HT1080 (cell line): ENCODE data around the gene N4BP2L2. TPM values are rescaled to one million over a fixed set of nuclear protein-coding genes. Genes with fewer than 3 reads are reported as not detected.
A peak's percentile ranks its signal among the peaks of the same experiment; 100 is the strongest.

Experiments used
- DNase-seq: peaks from one replicate; pipeline ENCODE4 v3.0.0-alpha.2; 2015; ENCODE audit warnings: low read depth
- total RNA-seq: library from RNA; depleted of rRNA; stranded (reverse); fragments of >200 nt; shearing (Covaris generic); gene quantifications from 2 replicates; pipeline ENCODE4 v1.2.3, GENCODE V29; 2014

The N4BP2L2 gene
- total RNA-seq, 1 experiment from 2014 or later = 41.7 TPM

DNA sequence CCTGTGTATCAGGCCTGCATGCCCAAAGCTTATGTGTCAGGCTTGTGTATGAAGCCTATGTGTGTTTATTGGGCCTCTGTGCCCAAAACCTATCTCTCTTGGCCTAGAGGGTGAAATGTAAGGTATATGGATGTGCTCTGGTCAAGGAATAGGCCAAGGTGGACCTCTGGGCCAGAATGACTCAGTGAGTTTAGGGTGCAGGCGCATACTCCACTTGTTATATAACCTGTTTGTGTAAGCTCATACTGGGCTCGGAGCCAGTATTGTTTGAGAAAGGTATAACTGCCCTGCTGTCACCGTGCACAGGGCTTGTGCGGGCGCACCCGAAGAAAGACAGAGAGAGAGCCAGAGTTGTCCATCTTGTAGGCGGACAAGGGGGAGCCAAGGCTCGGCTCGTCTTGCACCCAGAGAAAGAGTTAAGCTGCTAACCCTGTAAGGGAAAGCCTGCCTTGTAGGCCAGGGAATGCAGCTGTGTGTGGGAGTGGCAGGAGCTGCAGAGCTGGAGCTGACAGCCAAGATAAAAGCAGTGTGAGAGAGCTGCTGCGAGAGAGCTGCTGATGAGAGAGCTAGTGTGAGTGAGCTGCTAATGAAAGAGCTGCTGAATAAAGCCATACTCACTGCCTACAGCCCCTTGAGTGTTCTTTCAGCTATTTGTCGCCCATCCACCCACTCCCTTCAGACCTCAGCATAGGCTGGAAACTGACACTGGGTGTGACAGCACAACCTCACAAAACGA, 67.2 kb downstream of the N4BP2L2 start:
- DNase-seq = no peak

DNA sequence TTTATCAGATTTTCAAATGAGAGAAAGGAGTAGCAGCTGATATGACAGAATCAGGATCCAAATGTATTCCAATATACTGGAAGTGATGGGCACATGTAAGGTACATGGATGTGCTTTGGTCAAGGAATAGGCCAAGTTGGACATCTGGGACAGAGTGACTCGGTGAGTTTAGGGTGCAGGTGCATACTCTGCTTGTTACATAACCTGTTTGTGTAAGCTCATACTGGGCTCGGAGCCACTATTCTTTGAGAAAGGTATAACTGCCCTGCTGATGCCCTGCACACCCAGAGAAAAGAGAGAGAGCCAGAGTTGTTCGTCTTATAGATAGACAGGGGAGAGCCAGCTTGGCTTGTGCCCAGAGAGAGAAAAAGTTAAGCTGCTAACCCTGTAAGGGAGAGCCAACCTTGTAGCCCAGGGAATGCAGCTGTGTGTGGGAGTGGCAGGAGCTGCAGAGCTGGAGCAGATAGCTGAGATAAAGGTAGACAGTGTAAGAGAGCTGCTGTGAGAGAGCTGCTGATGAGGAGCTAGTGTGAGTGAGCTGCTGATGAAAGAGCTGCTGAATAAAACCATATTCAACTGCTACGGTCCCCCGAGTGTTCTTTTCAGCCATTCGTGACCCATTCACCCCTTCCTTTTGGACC, 70.0 kb downstream of the N4BP2L2 start:
- no peak for DNase-seq

DNA sequence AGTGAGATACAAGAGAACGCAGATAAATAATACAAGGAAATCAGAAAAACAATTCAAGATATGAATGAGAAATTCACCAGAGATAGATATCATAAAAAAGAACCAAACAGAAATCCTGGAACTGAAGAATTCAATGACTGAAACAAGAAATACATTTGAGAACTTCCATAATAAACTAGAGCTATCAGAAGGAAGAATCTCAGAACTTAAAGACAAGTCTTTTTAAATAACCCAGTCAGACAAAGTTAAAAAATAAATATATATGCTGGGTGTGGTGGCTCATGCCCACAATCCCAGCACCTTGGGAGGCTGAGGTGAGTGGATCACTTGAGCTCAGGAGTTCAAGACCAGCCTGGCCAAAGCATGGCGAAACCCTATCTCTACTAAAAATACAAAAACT, 82.0 kb downstream of the N4BP2L2 start:
- no peak for DNase-seq

DNA sequence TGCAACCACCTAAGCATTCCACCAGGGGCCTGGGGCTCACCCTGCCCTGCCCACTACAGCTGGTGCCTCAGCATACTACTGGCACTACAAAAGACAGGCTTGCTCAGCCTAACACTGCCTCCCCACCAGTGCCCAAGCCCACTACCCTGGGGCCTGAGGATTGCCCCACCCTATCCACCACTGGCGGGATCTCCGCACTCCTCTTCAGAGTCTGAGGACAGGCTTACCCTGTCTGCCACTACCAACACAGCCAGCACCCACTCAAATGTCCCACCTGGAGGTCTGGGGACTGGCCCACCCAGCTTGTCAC, 83.0 kb downstream of the N4BP2L2 start:
- no peak for DNase-seq

DNA sequence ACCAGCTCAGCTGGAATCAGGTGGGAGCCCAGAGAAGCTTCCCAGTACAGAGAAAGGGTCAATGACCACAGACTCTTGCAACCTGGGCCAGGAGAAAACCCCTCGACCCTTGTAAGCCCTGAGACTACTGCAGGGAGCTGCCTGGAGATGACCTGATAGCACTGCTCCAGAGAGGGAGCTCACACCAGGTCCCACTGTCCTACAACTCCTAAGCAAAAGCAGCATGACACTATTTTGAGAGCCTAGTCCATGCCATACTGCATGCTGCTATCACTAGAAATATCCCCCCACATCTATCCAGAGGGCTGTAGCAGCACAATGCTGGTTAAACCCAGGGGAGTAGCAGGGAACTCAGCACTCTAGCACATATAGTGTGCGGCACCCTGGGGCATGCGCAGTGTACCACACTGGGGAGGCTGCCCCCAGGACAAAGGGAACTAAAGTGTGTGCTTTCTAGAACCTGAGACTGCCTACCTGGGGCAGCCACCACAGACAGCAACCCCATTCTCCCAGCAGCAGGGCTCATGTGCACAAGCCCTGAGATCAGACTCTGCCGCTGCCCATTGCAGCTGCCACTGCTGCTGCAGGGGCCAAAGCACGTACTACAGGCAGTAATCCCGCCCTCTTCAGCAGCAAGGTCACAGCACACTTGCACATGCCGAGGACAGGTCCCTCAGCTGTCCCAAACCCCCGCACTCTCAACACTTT, 83.6 kb downstream of the N4BP2L2 start:
- DNase-seq = no peak

DNA sequence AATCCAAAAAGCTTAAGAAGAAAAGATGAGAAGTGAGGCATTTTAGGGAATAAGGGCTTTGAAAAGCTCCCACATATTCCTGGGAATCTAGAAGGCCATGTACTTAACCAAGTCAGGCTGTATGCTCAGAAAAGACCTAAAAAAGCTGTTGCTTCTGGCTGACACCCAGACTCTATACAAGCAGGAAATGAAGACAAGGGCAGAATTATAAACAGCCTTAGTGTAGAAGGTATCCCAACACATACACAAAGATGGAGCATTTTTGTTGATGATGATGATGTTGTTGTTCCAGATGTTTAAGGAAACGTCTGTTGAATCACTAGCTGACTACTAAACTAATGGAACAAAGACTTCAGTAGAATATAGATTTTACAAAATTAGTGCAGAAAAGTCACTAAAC, 84.6 kb downstream of the N4BP2L2 start:
- DNase-seq = no peak

DNA sequence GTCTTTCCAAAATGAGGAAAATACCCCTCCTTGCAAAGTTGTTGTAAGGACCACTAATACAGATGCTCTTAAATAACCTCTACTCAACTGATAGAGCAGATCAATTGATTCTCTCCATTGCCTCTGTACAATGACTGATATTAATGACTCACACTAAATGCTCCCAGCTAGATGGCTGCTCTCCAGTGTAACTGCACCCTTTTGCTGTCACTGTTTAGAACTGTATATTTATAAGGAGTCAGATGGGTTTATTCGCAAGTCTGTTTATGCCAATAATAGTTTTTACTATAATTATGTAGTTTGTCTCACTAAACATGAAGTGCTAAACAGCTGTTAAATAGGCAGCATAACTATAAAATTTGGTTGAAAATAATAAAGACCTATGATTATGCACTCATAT, 89.6 kb downstream of the N4BP2L2 start:
- DNase-seq = no peak

DNA sequence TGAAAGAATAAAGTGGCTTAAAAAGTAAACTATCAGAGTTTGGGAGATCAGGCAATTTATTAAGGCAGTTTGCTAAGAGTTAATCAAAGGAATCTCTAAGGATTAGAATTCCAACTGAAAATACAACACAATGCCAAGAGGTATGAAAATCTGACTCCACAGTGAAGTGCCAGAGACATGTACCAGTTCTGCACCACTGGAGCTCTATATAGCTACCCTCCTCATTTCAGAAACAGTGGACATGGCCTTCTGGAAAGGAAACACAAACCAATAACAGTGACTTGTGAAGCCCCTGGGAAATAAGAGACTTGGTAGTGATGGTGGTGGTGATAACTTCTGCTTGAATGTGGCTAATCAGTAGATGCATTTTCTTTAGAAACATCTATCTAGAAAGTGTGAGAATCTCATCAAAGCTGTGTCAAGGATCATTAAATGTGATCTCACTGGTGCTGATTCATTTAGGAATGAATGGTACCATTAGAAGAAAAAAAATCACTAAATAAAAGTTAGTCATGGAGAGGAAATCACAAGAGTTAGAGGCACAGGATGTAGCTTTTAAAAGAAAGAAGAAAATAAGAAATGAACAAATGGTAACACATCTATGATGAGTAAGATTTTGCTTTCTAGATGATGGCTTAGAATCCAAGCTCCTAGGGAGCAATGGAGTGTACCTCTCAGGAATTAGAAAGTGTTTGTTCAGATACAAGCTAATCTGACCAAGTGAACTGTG, 90.5 kb downstream of the N4BP2L2 start:
- peak; percentile 49 for DNase-seq

DNA sequence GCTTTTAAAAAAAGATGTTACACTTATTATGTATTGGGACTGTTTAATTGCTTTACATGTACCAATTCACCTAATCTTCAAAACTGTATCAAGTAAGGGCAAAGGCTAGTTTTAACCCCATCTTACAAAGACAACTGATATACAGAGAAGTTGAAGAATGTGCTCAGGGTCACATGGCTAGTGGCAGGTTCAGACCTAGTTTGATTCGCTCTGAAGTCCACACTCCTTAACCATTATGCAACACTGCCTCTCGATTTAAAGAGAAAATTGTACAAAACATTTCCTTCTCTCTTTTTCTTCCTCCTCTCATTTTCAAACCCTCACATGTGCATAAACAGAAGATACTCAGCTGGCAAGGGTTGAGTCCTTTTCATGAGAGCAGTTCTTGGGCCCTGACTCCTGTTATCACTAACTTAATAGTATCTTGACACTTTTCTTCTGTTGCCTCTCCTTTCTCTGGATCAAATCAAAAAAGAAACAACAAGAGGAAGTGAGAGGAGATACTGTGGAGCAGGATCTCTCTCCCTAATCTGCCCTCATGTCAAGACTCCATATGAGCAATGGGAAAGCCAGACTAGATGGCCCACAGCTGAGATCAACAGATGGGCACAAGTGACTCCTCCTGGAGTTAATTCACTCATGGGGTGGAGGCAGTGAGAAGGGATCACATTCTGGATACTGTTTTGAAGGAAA, 91.7 kb downstream of the N4BP2L2 start:
- no peak for DNase-seq

DNA sequence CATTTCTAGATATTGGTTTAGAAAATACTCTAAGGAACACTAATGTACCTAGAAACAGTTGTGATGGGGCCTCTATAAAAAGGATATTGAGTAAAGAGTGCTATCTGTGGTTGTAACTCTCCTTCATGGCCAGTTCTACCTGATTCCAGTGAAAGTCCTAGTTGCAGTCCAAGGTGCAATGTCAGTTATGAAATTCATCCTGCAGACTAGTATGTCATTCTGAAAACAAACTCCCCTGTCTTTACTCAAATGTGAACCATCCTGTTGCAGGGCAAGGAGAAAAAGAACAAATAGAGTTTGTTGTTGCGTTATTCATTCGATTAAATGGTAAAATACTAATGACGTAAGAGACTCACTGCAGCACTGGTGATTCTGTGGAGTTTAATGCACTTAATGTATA, 92.4 kb downstream of the N4BP2L2 start:
- no peak for DNase-seq

DNA sequence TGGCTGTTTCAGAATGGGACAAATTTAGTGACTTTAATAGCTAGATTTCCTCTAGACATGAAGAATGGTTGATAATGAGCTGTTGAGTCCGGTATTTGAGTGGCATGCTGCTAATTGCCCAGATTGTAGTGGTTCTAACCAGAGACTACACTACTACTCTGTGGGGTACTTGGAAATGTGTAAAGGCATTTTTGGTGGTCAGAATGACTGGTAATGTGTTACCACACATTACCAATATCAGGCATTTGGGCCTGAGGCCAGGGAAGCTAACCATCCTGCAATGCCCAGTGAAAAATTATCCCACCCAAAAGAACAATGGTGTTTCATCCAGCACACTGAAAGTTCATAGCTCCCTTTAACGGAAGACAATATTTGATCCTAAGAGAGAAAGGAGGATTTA, 93.1 kb downstream of the N4BP2L2 start:
- no peak for DNase-seq

DNA sequence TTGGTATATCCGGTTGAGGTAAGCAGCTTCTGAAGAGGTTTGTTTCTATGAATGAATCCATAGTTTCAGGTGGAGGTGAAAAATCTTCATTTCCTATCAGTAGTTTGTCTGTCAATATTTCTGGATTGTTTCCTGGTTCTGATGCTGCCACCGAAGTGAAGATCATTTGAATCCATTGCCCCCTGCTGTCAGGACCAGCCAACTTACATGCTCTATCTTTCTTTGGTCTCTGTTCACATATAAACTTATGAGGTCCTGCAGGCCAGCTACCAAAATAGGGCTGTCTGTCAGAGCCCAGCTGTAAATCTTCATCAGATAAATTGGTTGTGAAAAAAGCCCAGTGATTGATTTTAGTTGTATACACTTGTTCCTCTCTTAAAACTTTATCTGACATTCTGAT, 95.5 kb downstream of the N4BP2L2 start:
- DNase-seq = peak; percentile 14

DNA sequence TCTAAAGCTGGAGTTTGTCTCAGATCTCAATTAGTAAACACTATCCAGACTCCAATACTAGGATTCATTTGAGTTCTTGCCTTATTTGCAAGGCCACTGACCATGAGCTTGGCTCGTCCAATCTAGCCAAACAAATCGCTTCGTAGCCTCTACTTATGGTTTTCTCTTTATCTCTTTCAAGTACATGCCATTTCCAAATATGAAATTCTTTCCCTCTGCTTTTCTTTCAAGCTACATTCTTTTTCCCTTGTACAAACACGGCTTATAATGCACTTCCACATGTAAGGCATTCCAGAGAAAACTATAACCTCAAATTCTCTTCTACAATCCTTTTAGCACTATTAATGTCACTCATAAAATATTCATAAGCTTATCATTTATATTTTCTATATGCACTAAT, 99.7 kb downstream of the N4BP2L2 start:
- no peak for DNase-seq

DNA sequence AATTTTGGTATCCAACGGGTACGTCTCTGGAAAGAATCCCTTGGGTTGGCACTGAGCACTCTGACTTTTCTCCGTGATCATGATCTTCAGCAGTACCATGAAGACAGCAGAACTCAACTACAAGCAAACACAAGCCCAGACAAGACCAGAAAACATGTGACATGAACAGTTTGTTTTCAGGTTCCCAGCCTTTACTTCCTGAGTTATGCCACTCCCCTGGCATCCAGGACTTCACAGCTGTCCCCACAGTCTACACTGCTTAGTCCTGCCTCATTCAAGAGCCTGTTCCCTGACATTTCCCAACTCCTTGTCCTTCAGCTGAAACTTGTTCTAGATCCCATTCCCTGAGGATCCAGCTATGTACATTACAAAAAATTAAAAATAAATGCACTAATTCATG, 105.7 kb downstream of the N4BP2L2 start:
- DNase-seq = no peak

DNA sequence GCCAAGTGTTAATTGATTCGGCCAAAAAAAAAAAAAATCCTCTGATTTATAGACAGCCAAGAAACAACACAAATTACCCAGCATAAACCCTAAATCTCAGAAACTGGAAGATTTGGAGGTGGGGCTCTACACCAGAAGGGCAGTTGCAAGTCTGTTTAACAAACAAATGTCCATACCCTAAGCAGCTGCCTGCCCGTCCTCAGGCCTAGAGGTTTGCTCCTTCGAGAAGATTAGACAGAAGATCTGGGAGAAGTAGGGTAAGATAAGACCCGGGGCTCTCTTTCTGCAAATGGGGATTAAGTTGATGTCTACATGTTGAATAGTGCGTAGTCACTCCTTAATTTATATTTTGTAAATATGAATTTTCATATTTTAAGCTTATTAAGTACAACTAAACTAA, 107.2 kb downstream of the N4BP2L2 start:
- no peak for DNase-seq

DNA sequence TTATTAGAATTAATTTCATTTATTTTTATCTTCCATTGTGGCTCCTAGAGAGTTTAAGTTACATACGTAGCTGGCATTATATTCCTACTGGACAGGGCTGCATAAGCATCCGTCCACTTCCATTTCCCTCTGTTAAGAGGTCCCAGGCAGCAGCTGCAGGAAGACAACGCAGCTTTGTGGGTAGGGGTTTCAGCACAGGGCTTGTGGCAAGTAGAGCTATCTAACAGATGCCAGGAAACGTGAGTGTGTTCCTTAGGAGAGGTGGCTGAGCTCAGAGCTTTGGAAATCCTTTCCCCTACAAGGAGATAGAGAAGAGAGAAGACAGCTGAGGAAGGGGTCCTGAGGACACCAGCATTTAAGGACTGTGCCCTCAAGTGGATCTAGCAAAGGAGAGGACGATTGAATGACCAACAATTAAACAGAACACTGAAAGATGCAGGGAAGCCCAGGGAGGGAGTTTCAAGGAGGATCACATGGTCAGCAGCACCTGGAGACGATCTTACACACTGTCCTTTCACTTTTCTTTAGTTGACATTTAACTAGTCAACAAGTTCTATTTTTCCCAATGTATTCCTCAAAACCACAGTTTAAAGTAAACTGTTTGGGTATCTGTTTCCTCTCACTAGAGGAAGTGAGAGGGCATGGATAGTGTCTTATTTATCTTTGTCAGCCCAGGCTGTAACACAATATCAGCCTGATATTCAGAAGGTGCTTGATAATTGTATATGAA, 108.4 kb downstream of the N4BP2L2 start:
- no peak for DNase-seq

DNA sequence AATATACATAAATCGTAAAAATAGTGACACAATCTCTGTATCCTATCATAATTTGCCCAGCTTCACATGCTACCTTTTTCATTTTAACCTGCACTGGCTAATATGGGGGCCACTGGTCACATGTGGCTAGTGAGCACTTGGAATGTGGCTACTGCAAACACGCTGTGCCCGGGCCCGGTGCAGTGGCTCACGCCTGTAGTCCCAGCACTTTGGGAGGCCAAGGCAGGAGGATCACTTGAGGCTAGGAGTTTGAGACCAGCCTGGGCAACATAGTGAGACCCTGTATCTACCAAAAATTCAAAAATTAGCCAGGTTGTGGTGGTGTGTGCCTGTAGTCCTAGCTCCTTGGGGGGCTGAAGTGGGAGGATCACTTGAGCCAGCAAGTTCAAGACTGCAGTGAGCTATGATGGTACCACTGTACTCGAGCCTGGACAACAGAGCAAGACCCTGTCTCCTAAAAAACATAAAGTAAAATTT, 109.1 kb downstream of the N4BP2L2 start:
- DNase-seq = no peak

DNA sequence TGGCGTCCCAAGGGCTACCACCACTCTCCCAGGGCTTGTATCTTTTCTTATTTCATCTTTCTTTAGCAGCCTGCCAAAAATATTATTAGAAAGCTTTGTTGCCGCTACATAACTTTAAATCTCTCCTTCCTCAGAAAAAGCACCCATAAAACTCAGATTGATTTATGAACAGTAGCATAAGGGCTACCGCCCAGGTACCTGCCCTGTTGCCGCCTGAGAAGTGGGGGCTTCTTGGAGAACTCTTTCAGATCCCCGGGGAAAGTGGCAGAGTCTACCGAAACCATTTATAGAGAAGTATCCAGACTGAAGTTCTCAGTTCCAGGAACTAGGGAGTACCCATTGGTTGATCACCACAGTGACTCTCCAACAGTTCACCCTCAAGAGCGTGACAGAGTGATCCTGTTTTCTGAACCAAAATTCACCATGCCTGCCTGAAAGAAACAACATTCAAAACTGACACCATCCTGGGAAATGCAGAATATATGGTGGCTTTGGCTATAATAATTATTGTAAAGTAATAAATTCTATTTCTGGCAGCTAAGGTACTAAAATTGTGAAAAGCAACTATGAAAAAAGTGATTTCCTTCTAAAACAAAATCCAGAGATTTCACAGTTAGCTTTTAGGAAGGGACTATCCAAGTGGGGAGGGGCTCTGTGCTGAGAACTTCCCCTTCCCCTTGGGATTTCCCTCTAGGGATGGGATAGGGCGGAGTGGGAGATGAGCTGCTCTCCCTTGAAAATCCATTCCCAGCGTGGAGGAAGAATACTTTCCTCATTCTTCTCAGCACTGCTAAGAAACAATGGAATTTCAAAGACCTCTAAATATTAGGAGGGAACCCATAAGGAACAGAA, 109.8 kb downstream of the N4BP2L2 start:
- DNase-seq = no peak

DNA sequence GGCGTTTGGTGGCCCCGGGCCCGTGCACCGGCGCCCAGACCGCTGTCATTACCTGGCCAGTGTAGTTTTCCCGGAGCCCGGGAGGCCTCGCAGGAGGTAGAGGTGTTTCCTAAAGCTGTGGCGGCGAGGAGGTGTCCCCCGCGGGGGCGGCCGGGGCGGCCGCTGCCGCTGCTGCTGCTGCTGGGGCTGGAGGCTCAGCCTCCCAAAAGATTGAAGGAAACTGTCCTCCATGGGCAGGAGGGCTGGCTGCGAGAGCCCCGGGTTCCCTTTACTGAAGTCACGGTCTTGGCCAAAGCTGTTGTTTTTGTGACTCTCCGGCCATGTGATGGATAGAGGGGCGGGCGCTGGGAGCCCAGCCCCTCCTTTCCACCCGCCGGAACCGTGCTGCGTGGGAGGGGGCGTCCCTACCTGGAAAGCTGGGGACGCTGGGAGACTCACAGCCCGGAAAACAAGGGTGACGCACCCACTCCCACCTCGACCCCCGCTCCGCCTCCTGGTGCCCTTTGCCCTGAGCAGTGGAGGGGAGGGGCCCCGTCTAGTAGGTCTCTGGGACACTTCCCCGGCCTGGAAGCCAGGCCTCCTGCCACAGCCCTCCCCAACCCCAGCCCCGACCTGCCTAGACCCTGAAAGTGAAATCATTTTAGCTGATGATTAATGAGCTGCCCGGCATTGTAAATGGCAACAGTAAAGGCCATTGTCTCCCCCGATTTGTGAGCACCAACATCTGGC, 110.6 kb downstream of the N4BP2L2 start, which contains the start of gene N4BP2L1:
Gene N4BP2L1, minus strand, starts transcription at position 279 of the 729 bp plus-strand sequence. Its CDS starts 48 bp downstream, at position 231.
- DNase-seq = peak; percentile 43
